IMR-90 (cell line): ENCODE data around the gene LONRF3. TPM values are rescaled to one million over a fixed set of nuclear protein-coding genes. Genes with fewer than 3 reads are reported as not detected.
A peak's percentile ranks its signal among the peaks of the same experiment; 100 is the strongest.

ENCODE experiments used
- ATAC-seq: fragments of 200-7000 bp; cut with Tn5 transposase; 2 replicates; pipeline ENCODE4 v1.9.1; 2020; ENCODE audit warnings: low read depth, mild to moderate bottlenecking, moderate library complexity
- Bru-seq: library from RNA; stranded (reverse); fragments of 400-500 nt; gene quantifications from one replicate; lab custom pipeline; 2021; lab: Mats Ljungman, UMichigan
- BruChase-seq, 2 experiments: library from RNA; stranded (reverse); fragments of 400-500 nt; gene quantifications; one replicate each; lab custom pipeline; 2021; lab: Mats Ljungman, UMichigan
- BruUV-seq: library from RNA; stranded (reverse); fragments of 400-500 nt; replicated peaks from 2 replicates; lab custom pipeline; 2021; lab: Mats Ljungman, UMichigan
- CTCF ChIA-PET: fragments of 300-600 bp; formaldehyde crosslinking; extraction: SDS; loops from one replicate; lab custom pipeline; 2021; ENCODE audit warnings: antibody characterized with exemption; lab: Yijun Ruan, JAX
- POLR2A ChIA-PET: fragments of 300-600 bp; sonication (Branson Sonifier 250); formaldehyde crosslinking; loops from one replicate; lab custom pipeline; 2022; ENCODE audit warnings: antibody characterized with exemption; ENCODE audit not compliant: unreplicated experiment; lab: Charles Lee
- DNase-seq: peaks from one replicate; pipeline ENCODE4 v3.0.0; 2013
- H2AFZ ChIP-seq: replicated peaks from 2 replicates; pipeline ENCODE3; 2013; ENCODE audit warnings: low read length, mild to moderate bottlenecking; ENCODE audit not compliant: poor library complexity
- H2AK5ac ChIP-seq: 2 replicates; pipeline ENCODE4 v1.6.1; 2013; ENCODE audit warnings: low read depth, low read length, inconsistent platforms
- H2AK9ac ChIP-seq: replicated peaks from 2 replicates; pipeline ENCODE3; 2013; ENCODE audit warnings: mild to moderate bottlenecking, low read depth, low read length, moderate library complexity; ENCODE audit not compliant: poor library complexity
- H2BK120ac ChIP-seq: 2 replicates; pipeline ENCODE4 v1.6.1; 2013; ENCODE audit warnings: low read depth, low read length, inconsistent platforms
- H2BK15ac ChIP-seq: 3 replicates; pipeline ENCODE4 v1.6.1; 2013; ENCODE audit warnings: low read depth, low read length, inconsistent platforms
- H2BK20ac ChIP-seq: 2 replicates; pipeline ENCODE4 v1.6.1; 2013; ENCODE audit warnings: low read depth, mild to moderate bottlenecking, inconsistent platforms, low read length, moderate library complexity
- H2BK5ac ChIP-seq: 2 replicates; pipeline ENCODE4 v1.6.1; 2013; ENCODE audit warnings: mild to moderate bottlenecking, low read depth, low read length, inconsistent platforms; ENCODE audit not compliant: poor library complexity, severe bottlenecking
- H3K14ac ChIP-seq: replicated peaks from 2 replicates; pipeline ENCODE4 v1.6.1; 2013; ENCODE audit warnings: low read depth, low read length, inconsistent platforms
- H3K18ac ChIP-seq: 2 replicates; pipeline ENCODE4 v1.6.1; 2013; ENCODE audit warnings: low read depth, low read length, control low read depth
- H3K23ac ChIP-seq: 2 replicates; pipeline ENCODE4 v1.6.1; 2013; ENCODE audit warnings: low read depth, low read length, inconsistent platforms
- H3K27ac ChIP-seq: 2 replicates; pipeline ENCODE4 v1.5.1; 2013; ENCODE audit warnings: mild to moderate bottlenecking, control low read depth, low read length; ENCODE audit not compliant: insufficient read depth
- H3K27me3 ChIP-seq: 2 replicates; pipeline ENCODE4 v1.6.1; 2013; ENCODE audit warnings: low read length; ENCODE audit not compliant: control insufficient read depth, insufficient read depth
- H3K36me3 ChIP-seq: 2 replicates; pipeline ENCODE4 v1.6.1; 2013; ENCODE audit warnings: low read length, mixed read lengths; ENCODE audit not compliant: control insufficient read depth, insufficient read depth
- H3K4ac ChIP-seq: 2 replicates; pipeline ENCODE4 v1.6.1; 2013; ENCODE audit warnings: low read depth, low read length, inconsistent platforms
- H3K4me1 ChIP-seq: 2 replicates; pipeline ENCODE4 v1.6.1; 2013; ENCODE audit warnings: low read length, mixed read lengths; ENCODE audit not compliant: control insufficient read depth, insufficient read depth
- H3K4me2 ChIP-seq: 2 replicates; pipeline ENCODE4 v1.6.1; 2013; ENCODE audit warnings: low read depth, mild to moderate bottlenecking, control low read depth, low read length, moderate library complexity
- H3K4me3 ChIP-seq: 2 replicates; pipeline ENCODE4 v1.5.1; 2013; ENCODE audit warnings: low read depth, mild to moderate bottlenecking, control low read depth, low read length, moderate library complexity; ENCODE audit not compliant: insufficient read depth
- H3K56ac ChIP-seq: 2 replicates; pipeline ENCODE4 v1.6.1; 2013; ENCODE audit warnings: low read length, inconsistent platforms; ENCODE audit not compliant: insufficient read depth; ENCODE audit errors: extremely low read depth
- H3K79me1 ChIP-seq, 2 experiments: 2 replicates each; pipeline ENCODE4 v1.6.1; 2013; ENCODE audit warnings: low read length in 2 of 2, inconsistent platforms in 1 of 2, low read depth in 1 of 2
- H3K9ac ChIP-seq: 2 replicates; pipeline ENCODE4 v1.6.1; 2013; ENCODE audit warnings: low read depth, low read length, control low read depth
- H3K9me1 ChIP-seq: 2 replicates; pipeline ENCODE4 v1.6.1; 2013; ENCODE audit warnings: low read length, inconsistent platforms; ENCODE audit not compliant: insufficient read depth
- H3K9me3 ChIP-seq: 2 replicates; pipeline ENCODE4 v1.6.1; 2013; ENCODE audit warnings: low read length; ENCODE audit not compliant: control insufficient read depth, insufficient read depth
- H4K20me1 ChIP-seq: 2 replicates; pipeline ENCODE4 v1.6.1; 2013; ENCODE audit warnings: low read length, inconsistent platforms; ENCODE audit not compliant: insufficient read depth
- H4K5ac ChIP-seq: 2 replicates; pipeline ENCODE4 v1.6.1; 2013; ENCODE audit warnings: mild to moderate bottlenecking, low read depth, low read length, control low read depth
- H4K8ac ChIP-seq, 2 experiments: 2 replicates each; pipeline ENCODE4 v1.6.1; 2013; ENCODE audit warnings: low read depth in 2 of 2, low read length in 2 of 2, control low read depth in 1 of 2, inconsistent platforms in 1 of 2
- H4K91ac ChIP-seq: 2 replicates; pipeline ENCODE4 v1.6.1; 2013; ENCODE audit warnings: low read depth, low read length, inconsistent platforms; ENCODE audit not compliant: insufficient read depth
- BHLHE40 ChIP-seq: fragments of 150-350 bp; IDR thresholded peaks from 2 replicates; pipeline ENCODE4 v1.6.1; 2016; ENCODE audit warnings: mild to moderate bottlenecking, low read depth, low read length
- USF2 ChIP-seq: fragments of 150-350 bp; IDR thresholded peaks from 2 replicates; pipeline ENCODE4 v1.6.1; 2017; ENCODE audit warnings: mild to moderate bottlenecking, antibody characterized with exemption, low read length, low read depth
- WGBS, 2 experiments: methylation state at CpG; one replicate each; pipeline versions ENCODE4 v1.1.5 to v1.1.7; 2013; ENCODE audit warnings: missing lambda C conversion rate in 2 of 2; ENCODE audit not compliant: insufficient read length in 1 of 2; ENCODE audit errors: extremely low coverage in 2 of 2; 5-methylcytosine and 5-hydroxymethylcytosine counted together
- dilution Hi-C: fragments of 300-500 bp; cut with HindIII; formaldehyde crosslinking; loops from one replicate; pipeline ENCODE4 v1.14.3; 2018; ENCODE audit warnings: low sequenced_read_pairs; ENCODE audit not compliant: unreplicated experiment
- in situ Hi-C: fragments of 300-500 bp; cut with MboI; formaldehyde crosslinking; loops from 3 replicates; pipeline ENCODE4 v1.14.3; 2019; ENCODE audit warnings: low sequenced_read_pairs, inconsistent platforms, mixed read lengths
- intact Hi-C: fragments of 100-400 bp; cut with micrococcal nuclease; formaldehyde crosslinking; loops from 2 replicates; pipeline ENCODE4 v1.10.0; 2022
- long read RNA-seq: library from polyadenylated mRNA; unstranded; transcript quantifications from one replicate; pipeline ENCODE4 v2.0.0, GENCODE V29; 2021; ENCODE audit not compliant: unreplicated experiment
- polyA plus RNA-seq, 3 experiments: library from polyadenylated mRNA; depleted of rRNA; stranded (reverse); fragments of >200 nt; gene quantifications; 2 replicates each; pipeline ENCODE4 v1.2.3, GENCODE V29; 2012; ENCODE audit warnings: low replicate concordance in 1 of 3
- total RNA-seq: library from RNA; depleted of rRNA; stranded (reverse); fragments of >200 nt; gene quantifications from 2 replicates; pipeline ENCODE4 v1.2.3, GENCODE V29; 2012; rRNA removed

LONRF3 gene
- not detected in 2 replicates for total RNA-seq
- not detected in 2 replicates for polyA plus RNA-seq (2012; rRNA removed)
- not detected in 2 replicates for polyA plus RNA-seq (2012; cell fraction: cytosol; rRNA removed)
- not detected in 2 replicates for polyA plus RNA-seq (2012; cell fraction: nucleus; rRNA removed; ENCODE audit: low replicate concordance)
- Bru-seq, nascent RNA, result not detected
- BruChase-seq, experiment 1, labeled RNA remaining after a 6-hour chase, result percentile 9 among the genes with signal in this experiment
- percentile 2 among the genes with signal in this experiment for BruChase-seq, experiment 2, labeled RNA remaining after a 2-hour chase
- long read RNA-seq, result 0 reads

- Histone ChIP-seq H3K4me3 (0 out of 2 replicates have a peak within 1 kb of the TSS, but pooled peaks have one; percentile 2), H3K27ac (no peak within 1 kb of the TSS), H2AK9ac (peak within 1 kb of the TSS; percentile 15), H3K4me1 (no peaks in the 10 kb centered on the region), H3K36me3 (no peaks in the 10 kb centered on the region), H2AFZ (peak within 1 kb of the TSS; percentile 78), H3K9me3 (peaks cover 3% of the 10 kb centered on the region), H4K8ac (no peak within 1 kb of the TSS), H3K18ac (no peak within 1 kb of the TSS), H2BK15ac (no peak within 1 kb of the TSS), H2BK5ac (no peak within 1 kb of the TSS), H3K4ac (no peak within 1 kb of the TSS), H3K4me2 (peak within 1 kb of the TSS; percentile 45; the same call in 1 of the 2 replicates), H2BK20ac (no peak within 1 kb of the TSS), H3K56ac (no peak within 1 kb of the TSS), H3K14ac (no peak within 1 kb of the TSS), H4K91ac (no peak within 1 kb of the TSS), H2AK5ac (no peak within 1 kb of the TSS), H3K79me1 (no peaks in the 10 kb centered on the region), H3K23ac (no peak within 1 kb of the TSS), H2BK120ac (no peak within 1 kb of the TSS), H3K27me3 (peaks cover 60% of the 10 kb centered on the region), H3K9ac (no peak within 1 kb of the TSS), H4K20me1 (no peaks in the 10 kb centered on the region), H3K9me1 (no peaks in the 10 kb centered on the region), H4K5ac (no peak within 1 kb of the TSS)
- dilution Hi-C loops (no loop called here), in situ Hi-C loops (no loop called here), intact Hi-C loops (no loop called here)
- DNase-seq, result peak; percentile 3
- peak; percentile 36; the same call in 1 of the 2 replicates for ATAC-seq
- ChIA-PET POLR2A (no interaction called here), CTCF (no interaction called here)
- BruUV-seq, result no TSS peak
- TF ChIP-seq USF2 (peak; percentile 75), BHLHE40 (no peak)
- 30% methylated on average over 21 of the region's 45 CpGs; no CpG with 5 or more reads in 1 of the 2 experiments for WGBS, 2 experiments
Observed at GRCh38 chrX:118974088-118974907, at the start of gene LONRF3. TSS of gene LONRF3 (plus strand) at chrX:118974618. CDS start at chrX:118974781, 163 bp downstream.
